Measurements from ENCODE around the gene NACC2.

Gene NACC2

DNA sequence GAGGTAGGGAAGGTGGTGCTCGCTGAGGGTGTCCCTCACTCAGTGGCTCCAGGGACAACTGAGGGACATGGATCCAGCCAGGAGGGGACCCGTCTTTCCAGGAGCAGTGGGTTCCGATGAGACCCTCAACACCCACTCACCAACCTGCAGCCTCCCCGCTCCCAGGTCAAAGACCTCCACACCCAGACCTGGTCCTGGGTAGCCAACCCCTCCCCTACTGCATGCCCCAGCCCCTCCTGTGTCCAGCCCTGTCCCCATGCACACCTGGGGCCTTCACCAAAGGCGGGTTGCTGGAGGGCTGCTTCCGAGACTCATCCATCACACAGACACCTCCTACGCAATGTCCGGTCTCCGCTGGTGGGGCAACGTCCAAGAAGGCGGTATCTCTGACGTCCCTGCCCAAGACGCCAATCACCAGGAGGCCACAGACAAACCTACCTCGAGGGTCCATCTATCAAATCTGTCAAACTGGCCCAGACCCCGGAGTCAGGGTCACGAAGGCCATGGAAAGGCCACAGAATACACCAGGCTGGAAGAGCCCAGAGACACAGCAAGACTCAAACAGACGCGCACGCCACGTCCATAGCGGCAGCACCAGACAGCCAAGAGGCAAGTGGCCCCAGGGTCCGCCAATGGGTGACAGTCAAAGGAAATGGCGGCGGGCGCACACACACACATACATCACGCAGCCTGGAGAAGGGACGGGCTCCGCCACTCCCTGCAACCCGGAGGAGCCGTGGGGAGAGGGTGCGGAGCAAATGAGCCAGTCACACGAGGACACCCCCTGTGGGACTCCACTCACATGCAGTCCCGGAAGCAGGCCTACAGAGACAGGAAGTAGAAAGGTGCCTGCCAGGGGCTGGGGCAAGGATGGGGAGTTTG lies 10.8 kb downstream of the NACC2 start:
- H3K4me1 Mint-ChIP-seq: peaks cover 8% of the 10 kb centered on the region
- no peak for ATAC-seq
- peaks cover 27% of the 10 kb centered on the region for H3K27me3 Mint-ChIP-seq
- no peak overlapping the region for H3K27ac Mint-ChIP-seq
- no peaks in the 10 kb centered on the region for H3K36me3 Mint-ChIP-seq
- H3K9me3 Mint-ChIP-seq: no peaks in the 10 kb centered on the region
- no peak overlapping the region for H3K4me3 Mint-ChIP-seq

GRCh38 chr9:136083558-136084062 lies 11.5 kb downstream of the NACC2 start:
- H3K27me3 Mint-ChIP-seq: peaks cover 31% of the 10 kb centered on the region
- H3K9me3 Mint-ChIP-seq: no peaks in the 10 kb centered on the region
- no peak for ATAC-seq
- H3K36me3 Mint-ChIP-seq: no peaks in the 10 kb centered on the region
- no peak overlapping the region for H3K27ac Mint-ChIP-seq
- H3K4me3 Mint-ChIP-seq: no peak overlapping the region
- peaks cover 8% of the 10 kb centered on the region for H3K4me1 Mint-ChIP-seq

DNA sequence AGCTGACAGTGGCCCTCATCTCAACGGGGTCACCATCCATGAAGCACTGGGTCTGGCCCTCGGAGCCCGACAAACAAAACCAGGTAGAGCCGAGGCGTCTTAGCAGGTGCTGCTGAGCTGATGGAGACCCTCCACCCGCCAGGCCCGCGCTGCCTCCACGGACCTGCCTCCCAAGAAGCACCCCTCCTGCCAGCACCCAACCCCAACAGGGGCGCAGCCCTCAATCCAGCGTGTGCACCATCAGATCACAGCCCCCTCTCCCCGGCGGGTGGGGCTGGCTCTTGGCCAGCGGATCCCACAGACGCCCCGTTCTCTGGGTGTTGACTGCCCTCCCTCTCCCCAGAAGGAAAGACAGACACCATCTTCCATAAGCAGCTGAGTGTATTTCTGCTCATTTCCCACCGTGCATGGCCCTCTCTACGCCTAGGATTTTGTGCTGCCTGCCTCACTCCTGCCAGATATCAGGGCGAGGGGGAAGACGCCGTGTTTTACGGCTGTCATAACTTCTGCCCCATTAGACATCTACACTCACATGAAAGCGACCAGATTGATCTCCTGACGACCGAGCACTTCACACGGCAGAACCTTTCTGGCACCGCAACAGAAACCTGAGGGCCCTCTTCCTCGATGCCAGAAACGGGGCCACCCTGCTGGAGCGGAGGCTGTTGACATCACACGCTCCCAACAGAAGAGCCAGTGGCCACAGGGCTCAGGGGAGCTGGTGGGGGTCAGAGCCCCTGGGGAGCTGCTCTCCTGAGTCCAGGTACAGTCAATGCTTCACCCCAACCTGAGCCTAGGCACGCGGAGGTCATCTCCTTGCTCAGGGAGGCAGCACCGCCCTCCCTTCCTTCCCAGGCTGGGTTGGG lies 12.4 kb downstream of the NACC2 start:
- H3K4me1 Mint-ChIP-seq: peaks cover 8% of the 10 kb centered on the region
- H3K27me3 Mint-ChIP-seq: peaks cover 23% of the 10 kb centered on the region
- H3K9me3 Mint-ChIP-seq: no peaks in the 10 kb centered on the region
- no peak for ATAC-seq
- H3K27ac Mint-ChIP-seq: no peak overlapping the region
- no peaks in the 10 kb centered on the region for H3K36me3 Mint-ChIP-seq
- H3K4me3 Mint-ChIP-seq: no peak overlapping the region

GRCh38 chr9:136081826-136082495 lies 13.1 kb downstream of the NACC2 start:
- peaks cover 8% of the 10 kb centered on the region for H3K4me1 Mint-ChIP-seq
- no peak overlapping the region for H3K4me3 Mint-ChIP-seq
- H3K9me3 Mint-ChIP-seq: no peaks in the 10 kb centered on the region
- no peak for ATAC-seq
- H3K27ac Mint-ChIP-seq: no peak overlapping the region
- H3K27me3 Mint-ChIP-seq: peaks cover 15% of the 10 kb centered on the region
- no peaks in the 10 kb centered on the region for H3K36me3 Mint-ChIP-seq

DNA sequence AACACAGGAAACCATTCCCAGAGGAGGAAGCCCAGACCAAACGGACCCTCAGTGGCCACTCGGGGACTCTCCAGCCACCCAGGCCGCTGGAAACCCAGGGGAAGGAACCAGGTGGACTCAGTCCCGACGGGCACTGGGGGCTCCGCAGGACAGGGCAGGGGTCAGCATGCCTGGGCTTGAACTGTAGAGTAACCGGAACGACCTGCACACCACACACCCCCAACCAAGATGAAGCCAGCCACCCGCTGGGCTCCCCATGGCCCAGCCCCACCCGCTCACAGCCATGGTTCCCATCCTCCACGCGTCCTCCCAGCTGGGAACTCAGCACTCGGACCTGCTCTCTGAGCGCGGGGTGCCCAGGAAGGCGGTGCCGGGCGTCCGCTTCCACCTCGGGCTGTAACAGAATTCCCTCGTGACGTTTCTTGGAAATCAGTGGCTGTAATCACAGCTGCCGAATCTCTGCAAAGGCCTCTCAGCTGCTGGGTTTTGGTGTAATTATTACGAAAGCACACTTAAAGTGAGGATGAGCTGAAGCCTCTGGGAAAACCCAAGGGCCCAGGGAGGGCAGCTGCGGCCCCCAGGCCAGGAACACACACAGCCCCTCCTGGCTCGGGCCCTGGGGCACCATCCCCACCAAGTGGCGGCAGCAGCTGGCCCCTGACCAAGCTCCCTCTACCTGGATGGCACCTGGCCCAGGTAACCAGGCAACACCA lies 13.8 kb downstream of the NACC2 start:
- Mint-ChIP-seq H3K36me3 (no peaks in the 10 kb centered on the region), H3K4me1 (peaks cover 11% of the 10 kb centered on the region), H3K27ac (no peak overlapping the region), H3K9me3 (no peaks in the 10 kb centered on the region), H3K27me3 (peaks cover 12% of the 10 kb centered on the region), H3K4me3 (no peak overlapping the region)
- ATAC-seq: no peak

DNA sequence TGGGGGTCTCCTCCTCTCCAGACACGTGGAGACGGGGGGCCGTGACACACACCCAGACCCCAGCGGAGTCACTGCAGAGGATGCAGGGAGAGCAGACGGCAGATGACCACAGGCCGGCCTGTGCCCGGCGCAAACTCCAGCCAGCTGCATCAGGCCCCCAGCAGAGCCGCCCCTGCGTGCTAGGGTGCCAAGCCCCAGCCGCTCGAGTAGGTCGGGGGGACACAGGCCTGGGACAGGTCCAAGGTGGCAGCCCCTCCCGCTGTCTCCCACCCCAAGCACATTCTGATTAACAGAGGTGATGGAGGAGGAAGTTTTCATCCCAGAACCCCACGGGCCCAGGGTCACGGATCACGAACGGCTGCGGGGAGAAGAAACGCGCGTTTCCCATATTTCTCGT lies 14.4 kb downstream of the NACC2 start:
- no peaks in the 10 kb centered on the region for H3K9me3 Mint-ChIP-seq
- peaks cover 17% of the 10 kb centered on the region for H3K4me1 Mint-ChIP-seq
- no peak overlapping the region for H3K4me3 Mint-ChIP-seq
- H3K27ac Mint-ChIP-seq: no peak overlapping the region
- no peaks in the 10 kb centered on the region for H3K36me3 Mint-ChIP-seq
- no peak for ATAC-seq
- H3K27me3 Mint-ChIP-seq: peaks cover 18% of the 10 kb centered on the region

GRCh38 chr9:136079916-136080246 lies 15.2 kb downstream of the NACC2 start:
- no peaks in the 10 kb centered on the region for H3K36me3 Mint-ChIP-seq
- H3K4me3 Mint-ChIP-seq: no peak overlapping the region
- ATAC-seq: no peak
- H3K4me1 Mint-ChIP-seq: peaks cover 20% of the 10 kb centered on the region
- peaks cover 23% of the 10 kb centered on the region for H3K27me3 Mint-ChIP-seq
- H3K9me3 Mint-ChIP-seq: no peaks in the 10 kb centered on the region
- no peak overlapping the region for H3K27ac Mint-ChIP-seq

- Mint-ChIP-seq H3K27ac (no peak overlapping the region), H3K27me3 (peaks cover 23% of the 10 kb centered on the region), H3K4me3 (no peak overlapping the region), H3K9me3 (no peaks in the 10 kb centered on the region), H3K36me3 (no peaks in the 10 kb centered on the region), H3K4me1 (peaks cover 15% of the 10 kb centered on the region)
- no peak for ATAC-seq
These were observed 15.7 kb downstream of the NACC2 start for GRCh38 chr9:136079211-136079915.

DNA sequence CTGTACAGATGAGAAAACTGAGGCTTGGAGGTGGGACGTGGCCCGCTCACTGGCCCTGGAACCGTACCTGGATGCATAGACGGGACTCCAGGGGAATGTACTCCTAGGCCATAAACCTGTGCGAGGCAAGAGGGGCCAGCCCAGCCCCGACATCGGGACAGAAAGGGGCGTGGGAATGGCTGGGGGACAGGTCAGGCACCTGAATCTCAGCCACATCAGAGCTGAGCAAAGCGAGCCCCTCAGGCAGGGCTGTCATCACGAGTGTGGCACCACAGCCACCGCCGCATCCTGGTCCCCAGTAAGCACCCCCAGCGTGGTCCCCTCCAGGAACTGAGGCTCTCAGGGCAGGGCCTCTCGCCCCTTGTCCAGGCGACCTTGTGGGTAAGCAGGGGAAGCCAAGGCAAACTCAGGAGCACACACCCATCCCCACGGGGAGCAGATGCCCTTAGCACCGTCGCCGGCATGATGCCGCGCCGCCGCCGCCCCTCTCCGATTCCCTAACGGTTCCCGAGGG lies 16.5 kb downstream of the NACC2 start:
- H3K27ac Mint-ChIP-seq: no peak overlapping the region
- H3K9me3 Mint-ChIP-seq: no peaks in the 10 kb centered on the region
- peaks cover 23% of the 10 kb centered on the region for H3K27me3 Mint-ChIP-seq
- no peak overlapping the region for H3K4me3 Mint-ChIP-seq
- peaks cover 12% of the 10 kb centered on the region for H3K4me1 Mint-ChIP-seq
- ATAC-seq: no peak
- H3K36me3 Mint-ChIP-seq: no peaks in the 10 kb centered on the region

DNA sequence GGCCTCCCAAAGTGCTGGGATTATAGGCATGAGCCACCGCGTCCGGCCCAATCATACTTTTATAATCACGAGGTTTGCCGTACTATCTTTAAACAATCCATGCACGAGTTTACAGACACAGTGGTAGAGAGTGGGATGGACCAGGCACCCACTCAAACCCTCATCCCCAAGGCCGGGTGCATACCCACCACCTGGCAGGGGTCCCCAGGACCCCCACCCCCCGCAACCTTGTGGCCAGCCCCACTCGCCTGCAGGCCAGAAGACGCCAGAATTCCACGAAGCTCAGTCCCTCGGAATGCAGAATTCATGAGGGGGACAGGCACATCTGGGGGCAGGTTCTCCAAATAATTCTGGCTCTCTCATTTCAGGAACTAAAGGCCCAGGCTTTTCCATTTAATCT lies 17.1 kb downstream of the NACC2 start:
- H3K4me1 Mint-ChIP-seq: peaks cover 12% of the 10 kb centered on the region
- H3K4me3 Mint-ChIP-seq: no peak overlapping the region
- H3K27me3 Mint-ChIP-seq: peaks cover 23% of the 10 kb centered on the region
- H3K27ac Mint-ChIP-seq: no peak overlapping the region
- no peaks in the 10 kb centered on the region for H3K36me3 Mint-ChIP-seq
- no peak for ATAC-seq
- no peaks in the 10 kb centered on the region for H3K9me3 Mint-ChIP-seq

DNA sequence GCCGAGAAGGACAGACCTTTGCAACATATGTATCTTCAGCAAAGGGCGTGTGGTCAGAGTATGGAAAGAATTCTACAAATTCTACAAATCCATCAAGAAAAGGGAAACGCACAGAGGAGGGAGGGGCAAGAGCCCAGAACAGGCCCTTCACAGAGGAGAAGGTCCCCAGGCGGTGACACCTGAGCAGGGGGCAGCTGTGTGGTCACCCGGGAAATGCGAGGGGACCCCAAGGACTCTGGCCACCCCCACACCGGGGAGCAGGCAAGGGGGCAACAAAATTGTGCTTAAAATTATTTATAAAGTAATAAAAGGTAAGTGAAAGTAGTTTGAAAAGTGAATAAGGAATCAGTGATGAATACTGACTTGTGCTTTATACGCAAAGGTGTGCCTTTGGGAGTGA lies 17.6 kb downstream of the NACC2 start:
- no peaks in the 10 kb centered on the region for H3K36me3 Mint-ChIP-seq
- H3K4me3 Mint-ChIP-seq: no peak overlapping the region
- peaks cover 12% of the 10 kb centered on the region for H3K4me1 Mint-ChIP-seq
- H3K27me3 Mint-ChIP-seq: peaks cover 23% of the 10 kb centered on the region
- H3K27ac Mint-ChIP-seq: no peak overlapping the region
- no peak for ATAC-seq
- no peaks in the 10 kb centered on the region for H3K9me3 Mint-ChIP-seq

DNA sequence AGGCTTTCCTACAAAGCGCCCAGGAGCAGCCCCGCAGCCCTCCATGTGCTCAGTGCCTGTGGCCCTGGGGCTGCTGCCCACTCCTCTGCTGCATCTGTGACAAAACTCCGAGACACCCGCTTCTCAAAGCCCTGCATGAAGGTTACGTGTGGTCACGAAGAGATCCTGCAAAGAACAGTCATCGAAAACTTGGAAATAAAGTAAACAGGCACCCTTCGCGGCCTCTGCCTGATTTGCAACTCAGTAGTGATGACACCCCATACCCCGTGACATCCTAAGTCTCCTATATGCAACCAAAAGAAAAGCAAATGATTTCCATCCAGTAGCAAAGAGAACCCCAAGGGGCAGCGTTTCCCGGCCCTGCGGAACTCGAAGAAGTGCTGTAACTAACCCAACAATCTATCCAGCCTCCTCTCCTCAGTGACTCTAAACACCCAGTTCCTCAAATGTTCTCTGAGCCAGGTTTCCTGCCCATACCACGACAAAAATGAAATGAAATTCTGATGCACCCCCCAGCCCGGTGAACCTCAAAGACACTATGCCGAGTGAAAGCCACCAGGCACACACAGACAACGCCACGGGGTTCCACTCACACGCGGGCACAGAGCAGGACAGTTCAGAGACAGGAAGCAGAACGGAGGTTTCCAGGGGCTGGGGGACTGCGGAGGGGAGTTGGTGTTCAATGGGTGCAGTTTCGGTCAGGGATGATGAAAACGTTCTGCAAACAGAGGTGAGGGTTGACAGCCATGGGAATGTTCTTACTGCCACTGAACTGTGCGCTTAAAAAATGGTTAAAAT lies 19.0 kb downstream of the NACC2 start:
- Mint-ChIP-seq H3K9me3 (no peaks in the 10 kb centered on the region), H3K27ac (no peak overlapping the region), H3K27me3 (peaks cover 36% of the 10 kb centered on the region), H3K4me3 (peak overlapping the region; percentile 2), H3K36me3 (no peaks in the 10 kb centered on the region), H3K4me1 (peaks cover 12% of the 10 kb centered on the region)
- peak; percentile 44 for ATAC-seq

GRCh38 chr9:136075134-136075841 lies 19.8 kb downstream of the NACC2 start:
- peaks cover 44% of the 10 kb centered on the region for H3K27me3 Mint-ChIP-seq
- no peak overlapping the region for H3K27ac Mint-ChIP-seq
- H3K9me3 Mint-ChIP-seq: no peaks in the 10 kb centered on the region
- no peak overlapping the region for H3K4me3 Mint-ChIP-seq
- H3K4me1 Mint-ChIP-seq: peaks cover 12% of the 10 kb centered on the region
- H3K36me3 Mint-ChIP-seq: no peaks in the 10 kb centered on the region
- ATAC-seq: no peak
